ENCODE results near the gene TTC28. TPM values are rescaled to one million over a fixed set of nuclear protein-coding genes. Genes with fewer than 3 reads are reported as not detected.

Gene TTC28
- total RNA-seq, 1 donor from 2014 or later = 14.9 TPM

DNA sequence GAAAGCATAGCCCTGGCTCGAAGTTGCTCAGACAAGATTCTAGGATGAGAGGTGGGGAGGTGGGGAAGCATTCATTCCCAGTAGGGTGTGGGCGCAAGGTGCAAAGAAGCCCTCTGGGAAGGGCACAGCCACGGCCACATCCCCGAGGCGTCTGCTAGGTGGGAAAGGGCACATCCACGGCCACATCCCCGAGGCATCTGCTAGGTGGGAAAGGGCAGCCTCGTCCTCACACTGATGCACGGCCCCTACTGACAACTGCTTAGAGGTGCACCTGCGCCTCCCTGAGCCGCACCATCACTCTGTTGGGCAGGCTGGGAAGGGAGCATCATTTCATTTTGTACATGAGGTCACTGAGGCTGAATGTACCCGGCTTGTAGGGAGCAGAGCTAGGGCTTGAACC is 666.0 kb downstream of the TTC28 start:
- DNase-seq (ENCODE audit: low read depth in 2 of 2) = no peak

DNA sequence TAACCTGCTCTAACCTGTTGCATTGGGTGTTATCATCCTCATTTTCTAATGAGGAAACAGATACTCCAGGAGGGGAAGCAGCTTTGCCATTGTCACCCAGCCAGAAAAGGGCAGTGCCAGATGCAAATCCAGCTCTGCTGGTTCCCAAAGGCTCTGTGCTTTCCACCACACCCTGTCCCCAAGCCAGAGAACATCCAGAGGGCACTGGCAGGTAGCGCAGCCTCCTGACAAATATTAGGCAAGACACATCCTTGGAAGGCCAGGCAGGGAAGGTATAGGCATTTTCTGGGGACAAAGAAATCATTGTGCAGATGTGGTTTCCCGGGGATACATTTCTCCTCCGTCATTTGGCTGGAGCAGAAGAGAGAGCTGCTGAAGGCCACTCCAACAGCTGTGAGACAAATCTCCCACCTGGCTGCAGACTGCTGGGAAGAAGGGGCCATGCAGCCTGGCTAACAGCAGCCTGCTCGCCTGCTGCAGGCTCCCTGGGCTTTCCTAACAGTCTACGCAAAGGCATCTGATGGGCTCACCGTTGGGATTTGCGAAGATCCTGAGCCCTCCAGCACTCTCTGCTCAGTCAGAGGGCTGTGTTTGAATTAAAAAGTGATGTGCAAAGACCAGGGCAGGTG is 666.7 kb downstream of the TTC28 start:
- peak in 1 of 2 donors; percentile 38 for DNase-seq (ENCODE audit: low read depth in 2 of 2)

DNA sequence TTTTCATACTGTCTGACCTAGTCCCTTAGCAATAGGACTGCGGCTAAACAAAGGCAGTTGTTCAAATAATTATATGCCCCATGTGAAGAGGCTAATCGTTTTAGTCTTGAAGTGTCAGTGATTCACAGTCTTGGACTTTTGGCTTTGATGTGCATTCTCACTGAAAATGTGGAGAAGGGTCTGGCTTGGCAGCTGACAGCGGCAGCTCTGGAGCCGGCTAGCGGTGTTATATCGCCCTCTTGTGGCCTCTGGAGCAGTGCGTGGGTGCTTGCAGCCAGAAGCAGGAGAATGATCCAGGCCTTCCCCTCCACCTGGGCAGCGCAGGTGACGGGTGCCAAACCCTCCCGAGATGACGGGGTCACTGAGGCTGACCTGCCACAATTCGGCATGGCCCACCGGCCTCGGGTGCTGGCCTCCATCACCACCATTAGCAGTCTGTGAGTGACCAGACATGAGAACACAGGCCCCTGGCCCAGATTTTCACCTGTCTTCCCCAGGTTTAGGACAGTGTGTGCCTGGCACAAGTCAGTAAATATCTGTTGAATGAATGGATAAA is 670.3 kb downstream of the TTC28 start:
- DNase-seq (ENCODE audit: low read depth in 2 of 2) = peak; percentile 83 to 84

DNA sequence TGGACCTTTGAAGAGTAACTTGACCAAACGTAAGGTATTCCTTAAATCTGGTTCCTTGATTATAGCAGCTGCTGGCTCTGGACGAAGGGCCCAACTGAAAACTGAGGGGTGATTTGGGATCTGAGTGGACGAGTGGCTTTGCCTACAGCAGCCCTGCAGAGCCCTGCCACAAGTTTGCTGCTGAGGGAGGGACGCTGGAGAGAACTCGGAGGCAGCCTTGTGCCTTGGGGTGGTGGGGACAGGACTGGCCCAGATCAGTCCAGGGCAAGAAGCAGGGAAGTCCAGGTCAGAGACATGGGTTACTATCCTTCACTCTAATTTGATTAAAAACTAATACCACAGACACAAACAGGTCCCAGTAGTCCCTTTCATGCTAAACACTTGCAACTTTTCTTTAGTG is 671.0 kb downstream of the TTC28 start:
- DNase-seq (ENCODE audit: low read depth in 2 of 2) = no peak

DNA sequence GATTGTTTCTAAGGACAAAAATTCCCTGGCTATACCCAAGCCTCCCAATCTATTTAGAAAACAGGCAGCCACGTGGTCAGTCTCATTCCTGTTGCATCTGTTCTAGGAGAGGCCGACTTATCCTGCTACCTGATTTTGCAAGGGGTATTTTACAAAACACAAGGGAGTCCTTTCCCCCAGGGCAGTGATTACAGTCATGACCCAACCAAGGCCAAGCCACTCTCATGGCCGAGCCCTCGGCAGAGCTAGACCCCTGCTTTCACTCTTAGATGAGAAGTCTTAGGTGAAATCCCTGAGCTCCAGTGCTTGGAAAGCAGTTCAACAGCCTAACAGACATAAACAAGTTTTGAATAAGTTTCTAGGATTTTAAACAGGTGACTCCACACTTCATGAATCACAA is 671.6 kb downstream of the TTC28 start:
- no peak for DNase-seq (ENCODE audit: low read depth in 2 of 2)

DNA sequence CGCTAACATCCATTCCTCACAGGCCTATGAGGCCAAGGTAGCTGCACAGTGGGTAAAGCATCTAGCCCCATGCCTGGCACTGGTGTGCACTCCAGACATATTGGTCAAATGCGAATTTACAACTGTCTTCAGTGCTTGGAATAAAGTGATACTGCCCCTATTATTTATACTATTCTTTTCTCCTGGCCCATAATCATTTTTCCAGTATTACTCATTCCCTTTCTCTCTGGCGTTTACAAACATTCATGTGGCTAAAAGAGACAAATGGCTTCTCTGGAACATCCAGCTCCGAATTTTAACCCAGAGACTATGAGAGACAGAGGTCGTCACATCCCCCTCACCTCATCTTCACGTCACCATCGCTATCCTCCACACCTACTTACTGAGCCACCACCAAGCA is 673.4 kb downstream of the TTC28 start:
- no peak for DNase-seq (ENCODE audit: low read depth in 2 of 2)

DNA sequence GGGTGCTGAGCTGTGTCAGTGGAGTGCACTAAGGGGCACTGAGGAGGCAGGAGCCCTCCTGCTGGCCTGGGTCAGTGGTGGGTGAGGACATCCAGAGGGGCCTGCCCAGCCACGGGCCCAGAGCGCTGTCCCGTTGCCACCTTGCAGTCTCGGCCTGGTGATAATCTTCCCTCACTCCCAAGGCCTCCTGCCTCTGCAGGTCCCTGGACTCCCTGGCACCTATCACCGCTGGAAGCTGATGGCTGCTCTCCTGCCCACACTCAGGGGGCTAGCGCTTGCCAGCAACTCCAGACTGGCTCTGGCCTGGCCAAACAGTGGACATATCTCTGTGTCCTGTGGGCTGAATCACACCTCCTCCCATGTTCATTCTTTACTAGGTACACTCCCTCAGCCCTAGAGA is 674.1 kb downstream of the TTC28 start:
- DNase-seq (ENCODE audit: low read depth in 2 of 2) = no peak

DNA sequence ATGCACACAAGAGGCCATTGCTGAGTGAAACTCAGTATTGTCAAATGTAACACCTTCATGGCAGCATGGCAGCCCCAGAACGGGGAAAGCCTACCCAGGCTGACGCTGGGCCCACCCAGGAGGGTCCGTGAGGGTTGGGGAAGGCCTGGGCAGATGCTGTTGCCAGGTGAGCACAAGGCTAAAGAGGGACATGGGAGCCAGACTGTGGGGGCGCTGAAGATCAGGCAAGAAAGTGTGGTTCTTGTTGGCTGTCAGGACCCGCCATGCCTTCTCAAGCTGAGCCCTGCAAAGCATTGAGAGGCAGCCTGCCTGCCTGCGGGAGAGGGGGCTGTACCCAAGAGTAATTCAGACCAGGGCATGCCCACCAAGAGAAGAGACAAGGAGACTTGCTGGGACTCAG is 675.6 kb downstream of the TTC28 start:
- no peak for DNase-seq (ENCODE audit: low read depth in 2 of 2)

DNA sequence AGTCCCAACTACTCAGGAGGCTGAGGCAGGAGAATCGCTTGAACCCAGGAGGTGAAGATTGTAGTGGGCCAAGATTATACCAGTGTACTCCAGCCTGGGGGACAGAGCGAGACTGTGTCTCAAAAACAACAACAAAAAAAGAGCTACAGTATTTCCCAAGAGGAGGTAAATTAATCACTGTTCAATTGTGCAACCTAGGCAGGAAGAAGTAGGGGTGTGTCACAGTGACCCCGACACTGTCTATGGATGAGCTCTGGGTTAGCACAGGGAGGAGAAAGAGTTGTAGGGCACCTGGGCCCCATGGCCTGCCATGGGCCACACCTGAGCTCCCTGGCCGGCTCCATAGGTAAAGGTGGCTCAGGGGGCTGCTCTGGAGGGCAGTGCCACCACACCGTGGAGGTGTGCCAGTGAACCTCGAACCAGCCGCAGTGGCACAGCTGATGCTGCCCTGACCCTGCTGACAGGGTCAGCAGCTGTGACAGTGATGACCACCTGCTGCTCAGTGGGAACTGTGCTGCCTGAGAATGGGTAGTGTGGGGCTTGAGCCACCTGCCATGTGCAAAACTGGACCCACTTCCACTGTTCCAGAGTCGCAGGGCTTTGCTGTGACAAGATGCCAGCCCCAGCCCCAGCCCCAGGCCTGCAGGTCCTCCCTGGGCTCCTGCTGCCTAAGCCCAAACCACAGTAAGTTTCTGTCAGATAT is 676.6 kb downstream of the TTC28 start:
- no peak for DNase-seq (ENCODE audit: low read depth in 2 of 2)

DNA sequence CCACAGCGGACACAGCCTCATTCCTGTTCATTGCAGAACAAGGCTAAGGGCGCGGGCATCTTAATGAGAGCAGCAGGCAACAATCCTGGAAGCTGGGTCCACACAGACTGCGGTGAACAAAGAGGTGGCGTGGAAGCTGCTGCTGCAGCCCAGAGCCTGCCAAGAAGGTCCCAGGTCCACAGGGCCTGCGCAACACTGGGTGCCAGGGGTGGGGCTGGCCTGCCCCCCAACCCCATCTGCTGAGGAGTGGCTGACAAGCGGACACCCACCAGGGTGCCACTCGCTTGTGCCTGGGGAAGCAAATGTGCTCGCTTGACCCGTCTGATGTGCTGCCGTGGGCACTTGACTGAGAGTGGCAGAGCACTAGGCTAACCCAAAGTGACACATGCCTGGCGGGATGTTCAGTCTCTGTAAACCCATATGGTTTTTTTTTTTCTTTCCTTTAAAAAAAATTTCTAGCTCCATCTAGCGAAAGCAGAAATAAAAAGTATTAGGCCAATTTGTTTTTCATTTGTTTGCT is 677.4 kb downstream of the TTC28 start:
- no peak for DNase-seq (ENCODE audit: low read depth in 2 of 2)

DNA sequence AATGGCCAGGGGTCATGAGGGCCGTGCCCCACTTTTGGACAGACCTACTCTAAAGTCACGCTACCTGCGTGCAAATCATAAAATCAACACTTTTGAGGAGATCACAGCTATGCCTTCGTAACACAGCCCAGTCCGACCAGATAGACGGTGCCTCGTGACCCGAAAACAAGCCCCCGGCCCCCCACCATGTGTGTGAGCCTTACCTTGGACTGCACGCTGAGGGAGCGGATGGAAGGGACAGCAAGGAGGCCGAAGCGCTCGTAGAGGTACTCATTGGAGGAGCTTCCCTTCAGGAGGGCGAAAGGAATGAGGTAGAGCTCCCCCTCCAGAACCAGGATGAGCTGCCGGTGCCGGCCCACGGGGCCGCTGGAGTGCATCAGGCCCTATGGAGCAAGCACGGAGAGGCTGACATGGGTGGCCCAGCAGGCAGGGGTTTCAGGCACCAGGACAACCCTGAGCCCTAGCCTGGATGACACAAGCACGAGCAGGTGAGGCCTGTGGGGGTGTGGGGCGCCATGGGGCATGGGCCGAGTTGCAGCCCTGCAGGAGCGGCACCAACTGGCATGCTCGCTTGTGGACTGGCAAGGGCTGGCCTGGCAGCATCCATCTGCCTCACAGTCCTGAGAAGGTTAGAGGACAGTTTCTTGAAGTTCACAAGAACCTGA is 678.3 kb downstream of the TTC28 start:
- no peak for DNase-seq (ENCODE audit: low read depth in 2 of 2)

DNA sequence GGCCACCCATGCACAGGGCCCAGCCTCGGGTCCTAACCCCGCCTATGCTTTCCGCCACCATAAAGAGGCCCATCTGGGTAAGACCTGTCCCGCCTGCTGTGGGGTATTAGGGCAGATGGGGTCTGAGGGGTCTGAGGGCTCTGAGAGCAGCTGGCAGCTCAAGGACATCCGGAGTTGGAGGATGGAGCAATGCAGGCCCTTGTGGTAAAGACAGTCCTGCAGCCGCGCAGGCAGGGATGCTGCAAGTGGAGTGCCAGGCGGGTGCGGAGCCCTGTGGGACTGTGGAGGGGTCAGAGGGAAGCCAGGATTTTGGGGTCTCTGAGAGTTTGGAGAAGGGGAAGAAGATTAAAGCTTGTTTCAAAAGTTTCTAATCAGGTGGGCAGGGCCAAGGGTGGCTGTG is 679.3 kb downstream of the TTC28 start:
- no peak for DNase-seq (ENCODE audit: low read depth in 2 of 2)

DNA sequence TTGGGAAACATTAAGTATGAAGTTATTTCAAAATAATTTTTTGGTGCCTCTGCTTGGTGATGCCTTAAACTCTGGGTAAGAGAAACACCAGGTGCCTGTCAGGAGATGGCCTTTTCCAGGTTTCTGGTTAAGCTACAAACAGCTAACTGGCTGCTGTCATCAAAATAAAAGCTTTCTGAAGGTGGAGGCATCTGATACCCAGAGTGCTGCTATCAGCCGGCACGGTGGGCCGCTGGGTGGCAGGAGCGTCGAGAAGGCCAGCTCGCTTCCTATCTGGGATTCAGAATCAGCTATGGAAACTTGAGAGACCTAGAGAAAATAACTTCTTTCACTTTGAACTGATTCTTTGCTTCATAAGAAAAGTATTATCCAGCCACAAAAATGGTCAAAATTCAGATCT is 679.8 kb downstream of the TTC28 start:
- no peak for DNase-seq (ENCODE audit: low read depth in 2 of 2)

DNA sequence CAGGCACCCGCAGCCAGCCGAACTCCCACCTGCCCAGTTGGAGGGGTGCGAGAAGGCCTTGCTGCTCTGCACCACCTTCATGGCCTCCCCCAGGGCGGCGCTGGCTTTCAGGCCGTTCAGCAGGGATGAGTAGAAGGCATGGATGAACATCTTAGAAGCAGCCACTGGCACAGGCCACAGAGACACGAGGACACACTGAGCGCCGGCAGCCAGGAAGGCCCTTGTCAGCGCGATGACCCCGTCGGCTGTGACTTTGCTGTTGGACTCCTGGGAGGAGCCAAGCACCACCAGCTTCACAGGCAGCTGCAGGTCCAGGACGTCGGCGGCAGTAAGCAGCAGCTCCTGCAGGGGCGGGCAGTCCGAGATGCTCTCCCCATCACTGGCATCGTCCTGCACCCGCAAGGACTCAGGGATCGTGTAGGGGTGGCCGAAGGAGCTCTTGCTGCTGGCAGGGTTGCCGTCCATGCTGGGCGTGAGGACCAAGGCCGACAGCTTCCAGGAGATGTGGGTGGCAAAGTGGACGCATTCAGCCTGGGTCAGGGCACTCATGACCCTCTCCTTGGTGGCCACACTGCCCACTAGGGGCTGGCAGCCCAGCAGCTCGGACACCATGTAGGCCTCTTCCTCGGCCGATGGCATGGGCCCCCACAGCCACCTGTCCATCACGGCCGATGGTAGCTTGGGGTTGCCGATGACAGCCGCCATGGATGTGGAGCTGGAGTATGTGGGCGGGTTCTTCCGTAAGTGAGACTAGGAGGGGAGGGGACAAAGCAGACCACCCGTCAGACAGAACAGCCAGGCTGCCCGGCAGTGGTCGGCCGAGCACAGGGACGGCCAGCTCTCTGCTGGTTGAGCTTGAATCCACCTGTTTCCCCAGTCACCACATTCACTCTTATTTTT is 680.9 kb downstream of the TTC28 start:
- DNase-seq (ENCODE audit: low read depth in 2 of 2) = no peak

DNA sequence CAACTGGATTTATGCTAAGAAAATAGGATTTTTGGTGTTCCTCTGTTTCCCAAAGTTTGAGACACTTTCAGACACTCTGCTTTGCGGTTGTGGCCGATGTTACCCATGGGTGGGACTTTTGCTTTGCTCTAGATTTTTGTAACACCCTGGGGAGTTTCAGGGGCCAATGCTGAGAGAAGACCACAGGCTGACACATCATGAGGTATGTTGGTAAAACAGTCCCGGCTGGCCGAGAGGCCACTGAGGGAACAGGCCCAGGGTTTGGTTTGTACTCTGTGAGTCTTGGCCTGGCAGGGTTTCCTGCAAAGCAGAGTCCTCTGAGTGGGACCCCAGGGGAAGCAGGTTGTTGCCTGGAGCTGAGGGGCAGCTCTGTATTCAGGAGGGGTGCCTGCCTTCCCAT is 682.1 kb downstream of the TTC28 start:
- DNase-seq (ENCODE audit: low read depth in 2 of 2) = no peak

DNA sequence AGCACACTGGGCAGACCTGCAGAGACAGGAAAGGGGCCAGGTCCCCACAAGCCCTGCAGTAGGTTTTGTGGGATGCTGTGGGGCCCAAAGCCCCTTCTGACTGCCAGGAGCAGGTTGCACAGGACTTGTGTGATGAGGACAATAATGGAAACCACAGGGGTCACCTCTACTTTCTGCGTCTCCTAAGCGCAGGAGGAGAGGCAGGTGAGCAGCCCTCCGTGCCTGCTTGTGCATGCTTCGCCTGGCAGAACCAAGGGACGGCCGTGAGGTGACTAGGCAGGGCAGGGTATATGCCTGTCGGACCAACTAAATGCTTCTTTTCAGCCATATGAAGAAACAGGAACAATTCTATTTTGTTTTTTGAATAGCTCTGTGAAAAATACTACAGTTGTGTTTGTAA is 682.7 kb downstream of the TTC28 start:
- no peak for DNase-seq (ENCODE audit: low read depth in 2 of 2)

DNA sequence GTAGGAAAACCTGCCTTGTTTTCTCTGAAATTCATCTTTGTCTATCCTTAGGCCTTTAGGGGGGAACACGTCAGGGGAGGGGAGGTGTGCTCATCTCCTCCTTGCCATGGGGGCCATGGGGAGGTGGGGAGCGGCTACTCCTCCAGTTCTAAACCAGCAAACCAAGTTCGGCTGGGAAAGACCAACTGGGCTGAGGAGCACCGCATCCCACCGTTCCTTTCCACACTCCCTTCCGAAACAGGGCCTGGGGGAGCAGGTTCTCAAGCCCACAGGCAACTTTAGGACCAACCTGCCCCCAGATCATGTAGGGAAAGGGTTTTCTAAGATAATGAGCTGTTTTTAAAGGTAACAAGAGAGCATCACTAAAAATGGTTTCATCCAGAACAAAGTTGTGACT is 683.1 kb downstream of the TTC28 start:
- DNase-seq (ENCODE audit: low read depth in 2 of 2) = no peak

DNA sequence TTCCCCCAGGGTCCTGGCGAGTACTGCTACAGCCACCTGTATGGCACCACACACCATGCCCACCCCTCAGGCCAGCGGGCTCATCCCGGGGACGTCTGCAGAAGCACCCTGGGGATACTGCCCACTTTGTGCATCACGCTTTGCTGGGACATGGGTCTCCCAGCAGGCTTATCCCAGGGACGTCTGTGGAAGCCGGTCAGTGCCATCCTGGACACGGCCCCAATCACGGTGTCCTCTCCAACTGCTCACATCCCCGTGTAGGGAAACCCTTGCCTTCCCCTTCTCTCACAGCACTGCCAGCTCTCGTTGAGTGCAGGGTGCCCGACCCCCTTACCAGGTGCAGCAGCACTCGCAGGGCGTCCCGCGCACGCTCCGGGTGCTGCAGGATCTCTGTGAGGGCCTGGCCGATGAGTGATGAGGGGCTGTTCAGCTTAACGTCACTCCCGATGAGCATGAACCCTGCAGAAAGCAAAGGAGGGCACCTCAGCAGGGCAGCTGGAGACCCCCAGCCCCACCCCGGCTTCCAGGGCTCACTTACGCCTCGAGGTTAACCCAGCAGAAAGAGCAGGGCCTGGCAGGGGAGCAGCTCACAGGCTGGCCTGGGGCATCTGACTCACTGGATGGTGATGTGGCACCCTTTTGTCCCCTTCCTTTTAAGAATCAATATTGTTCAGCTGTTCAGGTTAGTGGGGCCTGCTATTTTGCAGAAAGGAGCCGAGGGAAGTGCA is 683.7 kb downstream of the TTC28 start:
- no peak for DNase-seq (ENCODE audit: low read depth in 2 of 2)

DNA sequence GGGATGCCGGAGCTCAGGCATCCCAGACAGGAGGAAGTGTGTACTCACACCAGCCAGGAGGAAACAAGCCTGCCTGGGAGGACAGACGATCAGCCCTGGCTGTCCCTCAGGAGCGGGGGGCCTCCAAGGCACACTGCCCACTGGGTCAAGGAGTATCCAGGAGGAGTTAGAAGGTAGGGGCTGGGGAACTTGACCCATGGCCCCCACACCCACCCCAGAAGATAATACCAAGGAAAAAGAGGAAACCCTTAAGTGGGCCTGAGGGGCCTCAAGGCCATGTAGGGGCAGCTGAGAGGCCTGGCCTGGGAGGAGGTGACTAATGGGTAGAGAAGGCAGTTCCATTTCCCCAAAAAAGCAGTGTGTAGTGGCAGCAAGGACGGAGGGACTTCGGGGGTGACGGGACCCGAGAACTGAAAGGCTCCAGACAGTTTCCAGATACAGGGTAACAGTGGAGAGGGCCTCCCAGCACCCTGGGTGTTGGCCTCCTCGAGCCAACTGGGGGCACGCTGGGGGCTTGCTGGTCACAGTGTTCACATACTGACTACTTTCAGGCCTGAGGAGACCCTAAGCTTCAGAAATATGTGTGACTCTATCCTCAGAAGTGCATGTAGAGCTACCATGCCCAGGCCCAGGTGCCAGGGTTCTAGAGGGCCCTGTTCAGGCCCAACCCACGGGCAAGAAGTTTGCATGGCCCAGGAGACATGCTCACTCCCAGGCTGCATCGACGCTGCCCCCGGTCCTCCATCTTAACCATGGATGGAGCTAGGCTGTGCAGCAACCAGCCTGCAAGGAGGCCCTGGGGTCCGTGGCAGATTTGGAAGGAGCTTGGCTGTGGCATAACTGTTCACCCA is 684.9 kb downstream of the TTC28 start:
- DNase-seq (ENCODE audit: low read depth in 2 of 2) = no peak
